ENCODE data around the gene ZC2HC1B.

Gene ZC2HC1B

GRCh38 chr6:143976806-143977349 is 112.6 kb downstream of the ZC2HC1B start:
- no peaks in the 10 kb centered on the region for H3K27me3 ChIP-seq (ENCODE audit: insufficient read depth, low read depth, severe bottlenecking)
- no peaks in the 10 kb centered on the region for H3K36me3 ChIP-seq
- no peak for DNase-seq
- no peak overlapping the region for H3K4me3 ChIP-seq (ENCODE audit: low read depth, low read length)
- H3K27ac ChIP-seq, result no peak overlapping the region
- TF ChIP-seq CTCF (IDR thresholded peaks at IDR 0.05; ENCODE audit: low read depth, low read length), result no peak
- no peaks in the 10 kb centered on the region for H3K9me3 ChIP-seq (ENCODE audit: severe bottlenecking)

- Histone ChIP-seq H3K36me3 (no peaks in the 10 kb centered on the region), H3K4me3 (ENCODE audit: low read depth, low read length) (no peak overlapping the region), H3K27ac (no peak overlapping the region), H3K9me3 (ENCODE audit: severe bottlenecking) (no peaks in the 10 kb centered on the region), H3K27me3 (ENCODE audit: insufficient read depth, low read depth, severe bottlenecking) (no peaks in the 10 kb centered on the region)
- DNase-seq, result no peak
- no peak for TF ChIP-seq CTCF (IDR thresholded peaks at IDR 0.05; ENCODE audit: low read depth, low read length)
Observed at GRCh38 chr6:143980921-143981320, 116.6 kb downstream of the ZC2HC1B start.

GRCh38 chr6:143982968-143983367 is 118.7 kb downstream of the ZC2HC1B start:
- Histone ChIP-seq H3K4me3 (ENCODE audit: low read depth, low read length) (no peak overlapping the region), H3K27me3 (ENCODE audit: insufficient read depth, low read depth, severe bottlenecking) (no peaks in the 10 kb centered on the region)

GRCh38 chr6:143984666-143985065 is 120.4 kb downstream of the ZC2HC1B start:
- H3K9me3 ChIP-seq (ENCODE audit: severe bottlenecking), result no peaks in the 10 kb centered on the region
- no peak overlapping the region for H3K4me3 ChIP-seq (ENCODE audit: low read depth, low read length)
- no peaks in the 10 kb centered on the region for H3K36me3 ChIP-seq
- no peak overlapping the region for H3K27ac ChIP-seq
- TF ChIP-seq CTCF (IDR thresholded peaks at IDR 0.05; ENCODE audit: low read depth, low read length), result no peak
- DNase-seq, result no peak
- no peaks in the 10 kb centered on the region for H3K27me3 ChIP-seq (ENCODE audit: insufficient read depth, low read depth, severe bottlenecking)

More at GRCh38 chr6:143982968-143983367, 118.7 kb downstream of the ZC2HC1B start:
- Histone ChIP-seq H3K9me3 (ENCODE audit: severe bottlenecking) (no peaks in the 10 kb centered on the region), H3K27ac (no peak overlapping the region), H3K36me3 (no peaks in the 10 kb centered on the region)
- no peak for DNase-seq
- TF ChIP-seq CTCF (IDR thresholded peaks at IDR 0.05; ENCODE audit: low read depth, low read length), result no peak

- no peak overlapping the region for H3K27ac ChIP-seq
- H3K4me3 ChIP-seq (ENCODE audit: low read depth, low read length), result no peak overlapping the region
- DNase-seq, result no peak
- no peaks in the 10 kb centered on the region for H3K9me3 ChIP-seq (ENCODE audit: severe bottlenecking)
- no peak for TF ChIP-seq CTCF (IDR thresholded peaks at IDR 0.05; ENCODE audit: low read depth, low read length)
- no peaks in the 10 kb centered on the region for H3K27me3 ChIP-seq (ENCODE audit: insufficient read depth, low read depth, severe bottlenecking)
- no peaks in the 10 kb centered on the region for H3K36me3 ChIP-seq
Observed at GRCh38 chr6:143986463-143987065, 122.3 kb downstream of the ZC2HC1B start.
